ENCODE measurements around the gene TMEM52.

TMEM52 gene

DNA sequence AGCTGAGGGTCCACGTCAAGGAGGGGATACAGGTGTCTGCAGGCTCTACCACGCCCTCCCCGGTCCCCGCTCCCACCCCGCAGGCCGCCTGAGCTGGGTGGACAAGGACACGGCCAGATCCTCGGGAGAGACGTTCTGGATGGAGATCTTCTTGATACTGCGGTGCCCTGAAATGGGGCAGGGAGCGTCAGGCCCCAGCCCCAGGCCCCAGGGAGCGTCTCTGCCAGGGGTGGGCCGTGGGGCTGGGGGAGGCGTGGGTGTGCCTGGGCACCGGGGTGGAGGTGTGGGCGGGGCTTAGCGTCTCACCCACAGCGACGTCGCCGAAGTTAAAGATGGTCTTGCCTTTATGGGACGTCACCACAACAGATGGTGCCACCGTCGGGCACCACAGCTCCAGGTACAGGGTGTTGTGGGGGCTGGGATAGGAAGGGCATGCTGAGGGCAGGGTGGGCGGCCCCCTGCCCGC lies 7.3 kb upstream of the TMEM52 start:
- no peak for DNase-seq

DNA sequence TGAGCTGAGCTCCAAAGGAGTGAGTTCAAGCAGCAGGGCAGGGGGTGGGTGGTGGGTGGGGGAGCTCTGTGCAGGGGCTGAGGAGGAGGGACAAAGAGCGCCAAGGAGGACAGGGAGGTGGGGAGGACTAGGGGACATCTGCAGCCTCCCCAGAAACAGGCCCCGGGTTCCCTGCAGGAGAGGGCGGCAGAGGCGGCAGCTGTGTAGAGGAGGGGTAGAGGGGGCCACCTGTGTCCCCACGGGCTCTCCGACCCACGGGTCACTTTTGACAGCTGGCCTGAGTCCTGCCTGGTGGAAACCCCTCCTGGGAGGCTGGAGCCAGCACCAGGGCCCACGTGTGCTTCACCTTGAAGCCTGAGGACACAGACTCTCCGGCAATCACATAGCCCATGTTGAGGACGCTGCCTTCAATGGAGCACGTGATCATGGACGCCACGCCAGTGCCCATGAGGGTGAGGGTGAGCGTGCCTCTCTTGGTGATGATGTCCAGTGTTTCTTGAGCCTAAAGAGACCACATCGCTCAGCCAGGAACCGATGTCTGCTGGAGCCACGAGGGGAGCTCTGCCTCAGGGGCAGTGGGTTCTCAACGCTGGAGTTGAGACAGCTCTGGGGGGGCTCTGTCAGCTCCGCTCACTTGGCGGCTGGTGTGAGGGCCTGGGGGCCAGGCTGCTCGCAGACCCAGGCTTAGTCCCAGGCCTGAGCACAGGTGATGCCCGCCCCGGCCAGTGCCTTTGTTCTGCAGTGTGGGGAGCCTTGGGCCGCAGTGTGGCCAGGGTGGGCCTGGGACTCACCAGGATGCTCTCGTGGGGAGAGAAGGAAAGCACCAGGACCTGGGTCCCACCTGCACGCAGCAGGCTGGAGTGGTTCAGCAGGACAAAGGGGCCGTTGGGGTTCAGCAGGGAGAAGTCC lies 6.6 kb upstream of the TMEM52 start:
- DNase-seq = no peak

GRCh38 chr1:1924849-1925248 lies 5.8 kb upstream of the TMEM52 start:
- no peak for DNase-seq

DNA sequence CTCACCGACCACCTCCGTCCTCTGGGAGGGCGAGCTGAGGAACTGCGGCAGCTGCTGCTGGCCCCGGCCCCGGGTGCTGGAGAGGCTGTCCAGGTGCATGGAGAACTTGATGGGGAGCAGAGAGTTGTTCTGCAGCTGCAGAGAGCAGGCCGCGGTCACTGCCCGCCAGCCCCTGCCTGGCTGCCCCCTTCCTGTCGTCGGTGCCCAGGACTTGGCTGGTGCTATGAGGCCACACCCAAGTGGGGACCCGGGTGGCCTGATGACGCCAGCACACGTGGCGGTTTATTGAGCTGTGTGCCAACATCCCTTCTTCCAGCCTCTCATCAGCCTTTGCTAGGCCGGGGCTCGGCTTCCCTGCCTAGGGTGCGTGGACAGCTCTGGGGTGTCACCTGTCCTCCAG lies 5.3 kb upstream of the TMEM52 start:
- no peak for DNase-seq

GRCh38 chr1:1922956-1923833 lies 4.1 kb upstream of the TMEM52 start:
- no peak for DNase-seq

DNA sequence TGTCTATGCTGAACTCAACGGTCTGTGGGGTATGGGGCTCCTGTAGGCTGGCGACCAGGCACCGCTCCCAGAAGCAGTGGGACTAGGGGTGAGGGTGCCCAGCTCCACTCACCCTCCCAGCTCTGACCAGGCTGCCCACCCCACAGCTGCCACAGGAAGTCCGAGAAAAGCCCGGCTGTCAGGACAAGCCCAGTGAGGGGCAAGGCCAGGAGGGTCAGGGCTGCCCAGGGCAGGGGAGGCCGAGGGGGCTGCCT lies 3.5 kb upstream of the TMEM52 start:
- DNase-seq = no peak

GRCh38 chr1:1921901-1922701 lies 3.0 kb upstream of the TMEM52 start:
- no peak for DNase-seq

GRCh38 chr1:1921459-1921862 lies 2.4 kb upstream of the TMEM52 start:
- no peak for DNase-seq

GRCh38 chr1:1920608-1921458 lies 1.8 kb upstream of the TMEM52 start:
- DNase-seq = no peak

DNA sequence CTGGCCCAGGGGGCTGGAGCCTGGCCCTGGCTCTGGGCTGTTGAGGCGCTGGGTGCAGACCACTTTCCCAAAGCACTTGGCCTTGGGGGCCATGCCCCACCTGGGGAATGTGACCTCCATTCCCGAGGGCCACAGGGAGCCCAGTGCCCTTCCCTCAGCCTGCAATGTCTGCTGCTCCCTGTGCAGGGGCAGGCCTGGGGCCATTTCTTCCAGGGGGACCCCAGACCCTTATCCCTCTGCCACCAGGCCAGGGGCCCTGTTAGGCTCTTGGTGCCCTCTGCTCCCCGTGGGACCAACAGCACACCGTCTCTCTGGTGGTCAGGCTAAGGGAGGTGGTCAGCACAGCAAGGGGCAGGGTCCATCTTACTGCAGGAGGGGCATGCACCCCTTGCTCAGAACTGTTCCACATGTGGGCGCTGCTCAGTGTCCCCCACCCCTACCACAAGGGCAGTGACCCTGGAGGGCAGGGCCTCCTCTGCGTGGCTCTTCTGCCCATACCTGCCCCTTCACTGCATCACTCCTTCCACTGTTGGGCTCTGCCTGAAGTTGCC lies 1.1 kb upstream of the TMEM52 start:
- DNase-seq = no peak

GRCh38 chr1:1919304-1920056 lies 401 bp upstream of the TMEM52 start:
- peak; percentile 82 for DNase-seq

DNA sequence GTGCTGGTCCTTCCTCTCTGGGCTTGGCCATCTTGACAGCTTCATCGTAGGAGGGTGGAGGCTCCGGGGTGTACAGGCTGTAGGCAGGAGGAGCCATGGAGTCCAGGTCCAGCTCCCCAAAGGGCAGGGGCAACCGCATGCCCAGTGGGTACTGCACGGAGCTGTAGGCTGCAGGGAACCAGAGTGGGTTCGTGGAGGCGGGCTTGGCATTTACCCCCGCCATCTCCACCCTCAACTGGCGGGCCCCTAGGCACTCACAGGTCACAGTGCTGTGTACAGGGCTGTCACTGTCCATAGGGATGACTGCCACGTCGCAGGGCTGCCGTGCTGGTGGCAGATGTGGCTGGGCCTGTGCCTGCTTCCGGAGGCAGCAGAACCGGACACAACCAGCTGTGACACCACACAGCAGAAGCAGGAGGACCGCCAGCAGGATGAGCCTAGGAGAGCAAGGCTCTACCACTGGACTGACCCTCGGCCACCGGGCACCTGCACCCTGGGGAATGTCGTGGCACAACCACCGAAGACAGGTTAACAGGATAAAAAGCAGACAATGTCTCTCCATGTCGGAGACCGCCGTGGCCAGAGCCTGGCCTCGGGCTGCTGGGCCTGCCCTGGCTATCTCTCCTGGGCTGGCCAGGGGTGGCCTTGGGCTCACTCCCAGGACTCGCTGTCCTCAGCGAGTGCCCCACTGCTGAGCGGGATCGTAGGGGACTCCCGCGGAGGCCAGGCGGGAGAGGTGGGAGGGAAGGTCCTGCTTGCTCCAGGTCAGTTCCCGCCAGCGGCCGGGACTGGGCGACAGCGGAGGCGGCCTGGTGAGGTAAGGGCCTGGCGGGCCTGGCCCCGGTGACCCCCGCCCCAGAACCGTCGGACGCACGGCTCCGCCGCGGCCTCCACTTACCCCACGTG lies 831 bp downstream of the TMEM52 start:
- DNase-seq = no peak

DNA sequence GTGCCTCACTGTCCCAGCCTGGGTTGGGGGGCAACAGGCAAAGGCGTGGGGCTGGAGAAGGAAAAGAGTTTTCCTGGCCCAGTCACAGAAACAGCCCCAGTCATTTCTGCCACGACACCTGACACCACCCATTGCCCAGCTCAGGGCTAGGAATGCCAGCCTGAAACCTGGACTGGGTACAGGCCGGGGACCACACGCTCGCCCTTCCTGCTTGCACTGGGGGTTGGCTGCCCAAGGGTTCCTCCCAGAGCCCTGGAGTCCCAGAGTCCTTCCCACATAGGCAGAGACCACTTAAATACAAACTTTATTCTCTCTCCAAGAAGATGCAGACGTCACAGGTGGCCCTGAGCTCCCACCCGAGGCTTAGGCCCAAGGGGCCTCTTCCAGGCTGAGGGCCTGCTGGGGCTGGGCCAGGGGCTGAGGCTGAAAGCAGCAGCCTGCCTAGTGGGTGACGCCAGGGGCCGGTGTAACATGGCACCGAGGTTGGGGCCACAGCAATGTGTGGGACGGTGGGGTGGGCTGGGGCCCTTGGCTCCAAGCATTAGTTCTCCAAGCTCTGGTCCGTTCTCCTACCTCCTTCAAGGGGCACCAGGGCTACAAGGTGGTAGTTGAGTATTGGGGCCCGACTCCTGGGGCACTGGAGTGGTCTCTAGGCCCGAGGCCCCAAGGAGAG lies 1.6 kb downstream of the TMEM52 start:
- no peak for DNase-seq

GRCh38 chr1:1916851-1917251 lies 2.2 kb downstream of the TMEM52 start:
- no peak for DNase-seq

DNA sequence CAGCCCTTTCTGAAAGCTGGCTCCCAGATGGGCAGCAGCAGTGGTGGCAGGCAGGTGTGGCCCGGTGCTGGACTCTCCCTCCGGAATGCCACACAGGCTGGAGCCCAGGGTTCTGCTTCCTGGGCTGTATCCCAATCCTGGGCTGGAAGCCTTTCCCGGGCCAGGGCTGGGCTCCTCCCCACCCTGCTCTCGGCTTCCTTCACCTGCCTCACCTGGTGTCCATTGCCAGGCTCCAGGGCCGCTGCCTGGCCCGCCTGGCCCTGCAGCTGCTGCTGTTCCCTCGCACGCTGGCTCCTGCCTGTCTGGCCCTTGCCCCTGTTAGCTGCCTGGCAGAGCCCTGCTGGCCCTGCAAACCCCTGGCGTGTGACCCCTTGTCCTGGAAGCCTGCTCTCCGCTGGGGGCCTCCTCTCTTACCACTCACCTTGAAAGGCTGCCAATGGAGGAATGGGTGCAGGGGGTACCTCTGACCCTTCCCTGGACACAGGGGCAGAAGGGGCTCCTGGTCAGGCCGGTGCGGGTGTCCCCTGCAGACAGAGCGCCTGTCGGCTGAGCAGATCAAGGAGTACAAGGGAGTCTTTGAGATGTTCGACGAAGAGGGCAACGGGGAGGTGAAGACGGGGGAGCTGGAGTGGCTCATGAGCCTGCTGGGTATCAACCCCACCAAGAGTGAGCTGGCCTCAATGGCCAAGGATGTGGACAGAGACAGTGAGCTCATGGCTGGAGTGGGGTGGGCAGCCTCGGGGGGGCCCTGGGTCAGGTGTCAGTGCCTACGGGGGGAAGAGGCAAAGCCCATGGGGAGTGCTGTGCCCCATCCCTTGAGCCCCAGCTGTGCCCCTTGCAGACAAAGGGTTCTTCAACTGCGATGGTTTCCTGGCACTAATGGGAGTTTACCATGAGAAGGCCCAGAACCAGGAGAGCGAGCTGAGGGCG lies 2.9 kb downstream of the TMEM52 start:
- no peak for DNase-seq

GRCh38 chr1:1914971-1915692 lies 3.9 kb downstream of the TMEM52 start, which contains the start of gene CALML6:
Gene CALML6 (plus strand): TSS chr1:1915260. CDS start chr1:1915281, 21 bp downstream.
- no peak for DNase-seq
